ENCODE results near the gene RAVER1.

DNA sequence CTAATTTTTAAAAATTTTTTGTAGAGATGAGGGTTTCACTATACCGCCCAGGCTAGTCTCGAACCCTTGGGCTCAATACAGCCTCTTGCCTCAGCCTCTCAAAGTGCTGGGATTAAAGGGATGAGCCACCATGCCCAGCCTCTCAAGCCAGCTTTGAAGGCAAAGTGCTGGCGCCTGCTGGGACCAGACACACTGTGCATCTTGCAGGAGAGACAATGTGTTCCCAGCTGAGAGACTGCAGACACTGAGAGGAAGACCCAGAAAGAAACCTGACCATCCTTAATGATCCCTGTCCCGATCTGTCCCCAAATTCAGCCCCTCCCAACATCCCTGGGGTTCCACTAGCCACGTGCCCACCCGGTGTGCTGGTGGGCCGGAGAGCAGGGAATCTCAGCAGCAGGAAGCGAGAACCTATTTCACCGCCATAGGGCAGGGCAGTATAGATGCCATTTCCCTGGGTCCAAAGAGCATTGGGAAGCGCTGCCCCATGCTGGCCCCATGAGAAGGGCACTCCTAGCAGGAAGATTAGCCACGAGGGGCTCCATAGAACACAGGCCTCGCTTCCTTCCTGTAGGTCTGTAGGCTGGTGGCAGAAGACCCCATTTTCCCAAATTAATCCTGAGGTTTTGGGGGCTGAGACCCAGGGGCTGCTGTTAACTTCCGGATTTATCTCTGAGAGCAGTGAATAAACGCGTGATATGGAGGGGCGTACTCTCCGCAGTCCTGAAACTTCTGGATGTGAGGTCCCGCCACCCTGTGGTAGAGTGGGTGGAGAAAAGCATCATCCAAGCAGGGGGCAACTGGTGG is 968 bp downstream of the RAVER1 start:
- TF ChIP-seq ATF7 (IDR thresholded peaks at IDR 0.05; ENCODE audit: low read depth), result no peak
- TF ChIP-seq RFX5 (IDR thresholded peaks at IDR 0.05; ENCODE audit: low read depth, low read length), result no peak
- TF ChIP-seq BHLHE40 (IDR thresholded peaks at IDR 0.05; ENCODE audit: borderline replicate concordance in 1 of 2, low read depth in 2 of 2, low read length in 1 of 2), result no peak
- TF ChIP-seq RAD21 (IDR thresholded peaks at IDR 0.05; ENCODE audit: insufficient read depth, low read depth, low read length), result no peak
- TF ChIP-seq YY1 (IDR thresholded peaks at IDR 0.05; ENCODE audit: low read depth, low read length), result no peak
- TF ChIP-seq, protein P1, sequence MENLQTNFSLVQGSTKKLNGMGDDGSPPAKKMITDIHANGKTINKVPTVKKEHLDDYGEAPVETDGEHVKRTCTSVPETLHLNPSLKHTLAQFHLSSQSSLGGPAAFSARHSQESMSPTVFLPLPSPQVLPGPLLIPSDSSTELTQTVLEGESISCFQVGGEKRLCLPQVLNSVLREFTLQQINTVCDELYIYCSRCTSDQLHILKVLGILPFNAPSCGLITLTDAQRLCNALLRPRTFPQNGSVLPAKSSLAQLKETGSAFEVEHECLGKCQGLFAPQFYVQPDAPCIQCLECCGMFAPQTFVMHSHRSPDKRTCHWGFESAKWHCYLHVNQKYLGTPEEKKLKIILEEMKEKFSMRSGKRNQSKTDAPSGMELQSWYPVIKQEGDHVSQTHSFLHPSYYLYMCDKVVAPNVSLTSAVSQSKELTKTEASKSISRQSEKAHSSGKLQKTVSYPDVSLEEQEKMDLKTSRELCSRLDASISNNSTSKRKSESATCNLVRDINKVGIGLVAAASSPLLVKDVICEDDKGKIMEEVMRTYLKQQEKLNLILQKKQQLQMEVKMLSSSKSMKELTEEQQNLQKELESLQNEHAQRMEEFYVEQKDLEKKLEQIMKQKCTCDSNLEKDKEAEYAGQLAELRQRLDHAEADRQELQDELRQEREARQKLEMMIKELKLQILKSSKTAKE (IDR thresholded peaks at IDR 0.05; ENCODE audit: low read depth, poor library complexity, severe bottlenecking), result no peak
- no peak for TF ChIP-seq CHD2 (IDR thresholded peaks at IDR 0.05; ENCODE audit: borderline replicate concordance, low read depth, low read length)
- no peak for TF ChIP-seq STAT3 (IDR thresholded peaks at IDR 0.05; ENCODE audit: low read depth, low read length)
- TF ChIP-seq HDGF (IDR thresholded peaks at IDR 0.05), result no peak
- TF ChIP-seq EZH2 (IDR thresholded peaks at IDR 0.05; ENCODE audit: borderline replicate concordance, control insufficient read depth, low read depth, low read length), result no peak
- TF ChIP-seq, protein P2, sequence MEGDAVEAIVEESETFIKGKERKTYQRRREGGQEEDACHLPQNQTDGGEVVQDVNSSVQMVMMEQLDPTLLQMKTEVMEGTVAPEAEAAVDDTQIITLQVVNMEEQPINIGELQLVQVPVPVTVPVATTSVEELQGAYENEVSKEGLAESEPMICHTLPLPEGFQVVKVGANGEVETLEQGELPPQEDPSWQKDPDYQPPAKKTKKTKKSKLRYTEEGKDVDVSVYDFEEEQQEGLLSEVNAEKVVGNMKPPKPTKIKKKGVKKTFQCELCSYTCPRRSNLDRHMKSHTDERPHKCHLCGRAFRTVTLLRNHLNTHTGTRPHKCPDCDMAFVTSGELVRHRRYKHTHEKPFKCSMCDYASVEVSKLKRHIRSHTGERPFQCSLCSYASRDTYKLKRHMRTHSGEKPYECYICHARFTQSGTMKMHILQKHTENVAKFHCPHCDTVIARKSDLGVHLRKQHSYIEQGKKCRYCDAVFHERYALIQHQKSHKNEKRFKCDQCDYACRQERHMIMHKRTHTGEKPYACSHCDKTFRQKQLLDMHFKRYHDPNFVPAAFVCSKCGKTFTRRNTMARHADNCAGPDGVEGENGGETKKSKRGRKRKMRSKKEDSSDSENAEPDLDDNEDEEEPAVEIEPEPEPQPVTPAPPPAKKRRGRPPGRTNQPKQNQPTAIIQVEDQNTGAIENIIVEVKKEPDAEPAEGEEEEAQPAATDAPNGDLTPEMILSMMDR (IDR thresholded peaks at IDR 0.05 in 2 of 3, conservative IDR thresholded peaks at IDR 0.05 in 1 of 3; ENCODE audit: control insufficient read depth in 2 of 3, extremely low read depth in 1 of 3, insufficient read depth in 1 of 3, low read depth in 3 of 3, low read length in 3 of 3), result no peak
- TF ChIP-seq TAF1 (IDR thresholded peaks at IDR 0.05; ENCODE audit: borderline replicate concordance, low read depth, low read length), result no peak
- no peak for TF ChIP-seq POLR2A (IDR thresholded peaks at IDR 0.05; ENCODE audit: low read depth, low read length)
- no peak for TF ChIP-seq CEBPB (IDR thresholded peaks at IDR 0.05; ENCODE audit: borderline replicate concordance in 1 of 2, low read depth in 2 of 2, low read length in 2 of 2)

Measured in GM12878 (cell line).